SK-N-SH (cell line): ENCODE results near the gene MYO1B. TPM values are rescaled to one million over a fixed set of nuclear protein-coding genes. Genes with fewer than 3 reads are reported as not detected.

Experiments
- CTCF ChIA-PET: fragments of 300-600, 350-600 bp; formaldehyde crosslinking; extraction: SDS; loops from one replicate; lab custom pipeline; 2021; lab: Yijun Ruan, JAX
- POLR2A ChIA-PET: fragments of 350-600 bp; sonication (Branson Sonifier 250); formaldehyde crosslinking; extraction: SDS; loops from one replicate; lab custom pipeline; 2020; ENCODE audit warnings: antibody characterized with exemption, inconsistent platforms; lab: Yijun Ruan, JAX
- DNase-seq: peaks from one replicate; pipeline ENCODE4 v3.0.0; 2012
- H2AFZ ChIP-seq: fragments of 200-600 bp; sonication (generic); 2 replicates; pipeline ENCODE4 v1.8.1; 2016; ENCODE audit warnings: antibody characterized with exemption, mild to moderate bottlenecking, low read depth
- H3F3A ChIP-seq: fragments of 200-600 bp; sonication (generic); replicated peaks from 2 replicates; pipeline ENCODE3; 2016; ENCODE audit warnings: antibody characterized with exemption, mild to moderate bottlenecking; ENCODE audit not compliant: insufficient read depth
- H3K27ac ChIP-seq, 2 experiments: fragments of 200-500 bp in 1 of 2; fragments of 200-600 bp in 1 of 2; sonication (Bioruptor generic) in 1 of 2; sonication (generic), shearing (Covaris generic) in 1 of 2; 2 replicates each; pipeline versions ENCODE4 v1.5.1 to v1.6.1; 2014 to 2016; ENCODE audit warnings: low read depth in 2 of 2, inconsistent platforms in 1 of 2, low read length in 1 of 2, mild to moderate bottlenecking in 1 of 2, mixed read lengths in 1 of 2
- H3K27me3 ChIP-seq: fragments of 200-600 bp; sonication (generic), shearing (Covaris generic); 2 replicates; pipeline ENCODE4 v1.6.1; 2016; ENCODE audit warnings: mixed run types; ENCODE audit not compliant: insufficient read depth
- H3K36me3 ChIP-seq, 2 experiments: fragments of 200-500 bp in 1 of 2; fragments of 200-600 bp in 1 of 2; sonication (Bioruptor generic) in 1 of 2; sonication (generic) in 1 of 2; replicated peaks in 1 of 2; 2 replicates each; pipeline versions ENCODE3 to v1.5.1; 2014 to 2016; ENCODE audit warnings: low read length in 1 of 2, mild to moderate bottlenecking in 1 of 2; ENCODE audit not compliant: insufficient read depth in 2 of 2, control insufficient read depth in 1 of 2
- H3K4me1 ChIP-seq, 2 experiments: fragments of 200-500 bp in 1 of 2; fragments of 200-600 bp in 1 of 2; sonication (Bioruptor generic) in 1 of 2; sonication (generic), shearing (Covaris generic) in 1 of 2; 2 replicates each; pipeline versions ENCODE4 v1.5.1 to v1.6.1; 2014 to 2016; ENCODE audit warnings: low read depth in 1 of 2, low read length in 1 of 2, mixed run types in 1 of 2; ENCODE audit not compliant: insufficient read depth in 2 of 2, control insufficient read depth in 1 of 2
- H3K4me2 ChIP-seq: fragments of 200-600 bp; sonication (generic), shearing (Covaris generic); 2 replicates; pipeline ENCODE4 v1.6.1; 2017; ENCODE audit warnings: mixed run types
- H3K4me3 ChIP-seq, 2 experiments: fragments of 200-500 bp in 1 of 2; fragments of 200-600 bp in 1 of 2; sonication (Bioruptor generic) in 1 of 2; sonication (generic), shearing (Covaris generic) in 1 of 2; 2 replicates each; pipeline versions ENCODE4 v1.5.1 to v1.8.1; 2014 to 2016; ENCODE audit warnings: low read depth in 2 of 2, inconsistent platforms in 1 of 2, low read length in 1 of 2, mild to moderate bottlenecking in 1 of 2, mixed read lengths in 1 of 2, moderate library complexity in 1 of 2
- H3K79me2 ChIP-seq: fragments of 200-600 bp; sonication (generic); 2 replicates; pipeline ENCODE4 v1.8.1; 2017; ENCODE audit warnings: mild to moderate bottlenecking; ENCODE audit not compliant: insufficient read depth
- H3K9ac ChIP-seq: fragments of 200-600 bp; sonication (generic); 2 replicates; pipeline ENCODE4 v1.6.1; 2017; ENCODE audit warnings: mixed run types
- H3K9me2 ChIP-seq: fragments of 200-600 bp; sonication (generic); 2 replicates; pipeline ENCODE4 v1.6.1; 2017; ENCODE audit warnings: mixed run types
- H3K9me3 ChIP-seq: fragments of 200-600 bp; sonication (generic); 2 replicates; pipeline ENCODE4 v1.6.1; 2017; ENCODE audit warnings: mixed run types, mild to moderate bottlenecking, moderate library complexity
- H4K20me1 ChIP-seq: fragments of 200-600 bp; sonication (generic); 2 replicates; pipeline ENCODE4 v1.6.1; 2017; ENCODE audit warnings: mild to moderate bottlenecking, mixed run types; ENCODE audit not compliant: insufficient read depth
- EP300 ChIP-seq, 2 experiments: IDR thresholded peaks; 2 replicates each; pipeline versions ENCODE4 v1.4.0 to v1.6.1; 2012; ENCODE audit warnings: borderline replicate concordance in 1 of 2, low read depth in 1 of 2, low read length in 1 of 2
- EZH2phosphoT487 ChIP-seq: fragments of 200-600 bp; sonication (generic); IDR thresholded peaks from 2 replicates; pipeline ENCODE4 v1.6.1; 2017; ENCODE audit warnings: low read depth, mixed run types, mild to moderate bottlenecking, antibody characterized with exemption, moderate library complexity, borderline replicate concordance
- GATA2 ChIP-seq: sonication (generic); formaldehyde crosslinking; IDR thresholded peaks from 2 replicates; pipeline ENCODE4 v1.5.0; 2020; ENCODE audit warnings: mild to moderate bottlenecking, missing genetic modification reagents
- JUND ChIP-seq: IDR thresholded peaks from 2 replicates; pipeline ENCODE4 v1.4.0; 2012
- POLR2AphosphoS5 ChIP-seq: IDR thresholded peaks from 2 replicates; pipeline ENCODE4 v1.6.1; 2012; ENCODE audit warnings: low read depth, low read length
- RAD21 ChIP-seq: IDR thresholded peaks from 2 replicates; pipeline ENCODE4 v1.6.1; 2012; ENCODE audit warnings: mild to moderate bottlenecking, low read length
- RXRA ChIP-seq: IDR thresholded peaks from 2 replicates; pipeline ENCODE4 v1.4.0; 2012; ENCODE audit warnings: low read depth, mild to moderate bottlenecking, borderline replicate concordance
- SIN3A ChIP-seq: IDR thresholded peaks from 2 replicates; pipeline ENCODE4 v1.6.1; 2012; ENCODE audit warnings: low read depth, mild to moderate bottlenecking, low read length, moderate library complexity, borderline replicate concordance
- TCF12 ChIP-seq: IDR thresholded peaks from 2 replicates; pipeline ENCODE4 v1.4.0; 2012
- WGBS: methylation state at CpG from one replicate; pipeline ENCODE4 v1.1.6; 2017; ENCODE audit warnings: low lambda C conversion rate; 5-methylcytosine and 5-hydroxymethylcytosine counted together
- polyA plus RNA-seq, 3 experiments: library from polyadenylated mRNA; depleted of rRNA; stranded (reverse); fragments of >200 nt; gene quantifications; 2 replicates each; pipeline ENCODE4 v1.2.3, GENCODE V29; 2012
- TF ChIP-seq, protein P1 (sequence below): fragments of 150-350 bp; IDR thresholded peaks from 2 replicates; pipeline ENCODE4 v1.6.1; 2016; ENCODE audit warnings: mild to moderate bottlenecking, low read depth, low read length
- TF ChIP-seq, protein P2 (sequence below): IDR thresholded peaks from 2 replicates; pipeline ENCODE4 v1.4.0; 2012; ENCODE audit warnings: low read depth, borderline replicate concordance
- TF ChIP-seq, protein P3 (sequence below): IDR thresholded peaks from 2 replicates; pipeline ENCODE4 v1.4.0; 2012; ENCODE audit warnings: low read depth
- TF ChIP-seq, protein P4 (sequence below): fragments of 200-600 bp; sonication (generic); IDR thresholded peaks from 2 replicates; pipeline ENCODE4 v1.6.1; 2017; ENCODE audit warnings: antibody characterized with exemption, mild to moderate bottlenecking, moderate library complexity
- TF ChIP-seq, protein P5 (sequence below): IDR thresholded peaks from 2 replicates; pipeline ENCODE4 v1.4.0; 2012; ENCODE audit warnings: low read depth, borderline replicate concordance

The MYO1B gene
- polyA plus RNA-seq, 1 of the 3 experiments (the other 2 are of a cell fraction): 20.2 TPM

DNA sequence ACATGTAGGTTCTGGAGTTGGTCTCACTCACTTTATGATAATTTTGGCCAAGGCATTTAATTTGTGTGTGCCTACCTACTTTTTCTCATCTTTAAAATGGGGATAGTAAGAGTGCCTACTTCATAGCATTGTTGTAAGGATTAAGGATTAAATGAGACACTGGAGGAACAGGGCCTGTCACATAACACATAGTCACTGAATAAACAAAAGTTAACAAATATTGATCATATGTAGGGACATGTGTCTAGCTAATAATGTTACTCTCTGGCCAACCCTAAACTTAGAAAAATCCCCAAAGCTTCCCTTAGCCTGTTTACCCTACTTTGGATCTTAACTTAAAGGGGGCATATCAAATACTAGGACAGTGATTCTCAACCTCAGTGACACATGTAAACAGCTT lies 169.9 kb downstream of the MYO1B start:
- Histone ChIP-seq H2AFZ (no peak overlapping the region), H3K4me1 (no peaks in the 10 kb centered on the region), H3K36me3 (peaks cover 79 to 80% of the 10 kb centered on the region in 2 experiments), H3K9me3 (no peaks in the 10 kb centered on the region), H3K27me3 (no peaks in the 10 kb centered on the region), H3K4me3 (no peak overlapping the region), H3K9me2 (no peaks in the 10 kb centered on the region), H3K27ac (no peak overlapping the region), H3K4me2 (no peak overlapping the region), H4K20me1 (no peaks in the 10 kb centered on the region), H3K9ac (no peak overlapping the region), H3F3A (peaks cover 5% of the 10 kb centered on the region), H3K79me2 (no peaks in the 10 kb centered on the region)
- TF ChIP-seq RAD21 (no peak), EP300 (IDR thresholded peaks at IDR 0.05; ENCODE audit: borderline replicate concordance in 1 of 2, low read depth in 1 of 2, low read length in 1 of 2) (no peak), POLR2AphosphoS5 (no peak), RXRA (no peak), GATA2 (CRISPR knock-in tag) (no peak)
- TF ChIP-seq, protein P1, sequence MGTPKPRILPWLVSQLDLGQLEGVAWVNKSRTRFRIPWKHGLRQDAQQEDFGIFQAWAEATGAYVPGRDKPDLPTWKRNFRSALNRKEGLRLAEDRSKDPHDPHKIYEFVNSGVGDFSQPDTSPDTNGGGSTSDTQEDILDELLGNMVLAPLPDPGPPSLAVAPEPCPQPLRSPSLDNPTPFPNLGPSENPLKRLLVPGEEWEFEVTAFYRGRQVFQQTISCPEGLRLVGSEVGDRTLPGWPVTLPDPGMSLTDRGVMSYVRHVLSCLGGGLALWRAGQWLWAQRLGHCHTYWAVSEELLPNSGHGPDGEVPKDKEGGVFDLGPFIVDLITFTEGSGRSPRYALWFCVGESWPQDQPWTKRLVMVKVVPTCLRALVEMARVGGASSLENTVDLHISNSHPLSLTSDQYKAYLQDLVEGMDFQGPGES: no peak
- TF ChIP-seq, protein P2, sequence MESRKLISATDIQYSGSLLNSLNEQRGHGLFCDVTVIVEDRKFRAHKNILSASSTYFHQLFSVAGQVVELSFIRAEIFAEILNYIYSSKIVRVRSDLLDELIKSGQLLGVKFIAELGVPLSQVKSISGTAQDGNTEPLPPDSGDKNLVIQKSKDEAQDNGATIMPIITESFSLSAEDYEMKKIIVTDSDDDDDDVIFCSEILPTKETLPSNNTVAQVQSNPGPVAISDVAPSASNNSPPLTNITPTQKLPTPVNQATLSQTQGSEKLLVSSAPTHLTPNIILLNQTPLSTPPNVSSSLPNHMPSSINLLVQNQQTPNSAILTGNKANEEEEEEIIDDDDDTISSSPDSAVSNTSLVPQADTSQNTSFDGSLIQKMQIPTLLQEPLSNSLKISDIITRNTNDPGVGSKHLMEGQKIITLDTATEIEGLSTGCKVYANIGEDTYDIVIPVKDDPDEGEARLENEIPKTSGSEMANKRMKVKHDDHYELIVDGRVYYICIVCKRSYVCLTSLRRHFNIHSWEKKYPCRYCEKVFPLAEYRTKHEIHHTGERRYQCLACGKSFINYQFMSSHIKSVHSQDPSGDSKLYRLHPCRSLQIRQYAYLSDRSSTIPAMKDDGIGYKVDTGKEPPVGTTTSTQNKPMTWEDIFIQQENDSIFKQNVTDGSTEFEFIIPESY: no peak
- TF ChIP-seq, protein P3, sequence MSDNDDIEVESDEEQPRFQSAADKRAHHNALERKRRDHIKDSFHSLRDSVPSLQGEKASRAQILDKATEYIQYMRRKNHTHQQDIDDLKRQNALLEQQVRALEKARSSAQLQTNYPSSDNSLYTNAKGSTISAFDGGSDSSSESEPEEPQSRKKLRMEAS: no peak
- TF ChIP-seq, protein P4, sequence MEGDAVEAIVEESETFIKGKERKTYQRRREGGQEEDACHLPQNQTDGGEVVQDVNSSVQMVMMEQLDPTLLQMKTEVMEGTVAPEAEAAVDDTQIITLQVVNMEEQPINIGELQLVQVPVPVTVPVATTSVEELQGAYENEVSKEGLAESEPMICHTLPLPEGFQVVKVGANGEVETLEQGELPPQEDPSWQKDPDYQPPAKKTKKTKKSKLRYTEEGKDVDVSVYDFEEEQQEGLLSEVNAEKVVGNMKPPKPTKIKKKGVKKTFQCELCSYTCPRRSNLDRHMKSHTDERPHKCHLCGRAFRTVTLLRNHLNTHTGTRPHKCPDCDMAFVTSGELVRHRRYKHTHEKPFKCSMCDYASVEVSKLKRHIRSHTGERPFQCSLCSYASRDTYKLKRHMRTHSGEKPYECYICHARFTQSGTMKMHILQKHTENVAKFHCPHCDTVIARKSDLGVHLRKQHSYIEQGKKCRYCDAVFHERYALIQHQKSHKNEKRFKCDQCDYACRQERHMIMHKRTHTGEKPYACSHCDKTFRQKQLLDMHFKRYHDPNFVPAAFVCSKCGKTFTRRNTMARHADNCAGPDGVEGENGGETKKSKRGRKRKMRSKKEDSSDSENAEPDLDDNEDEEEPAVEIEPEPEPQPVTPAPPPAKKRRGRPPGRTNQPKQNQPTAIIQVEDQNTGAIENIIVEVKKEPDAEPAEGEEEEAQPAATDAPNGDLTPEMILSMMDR: no peak
- TF ChIP-seq, protein P5, sequence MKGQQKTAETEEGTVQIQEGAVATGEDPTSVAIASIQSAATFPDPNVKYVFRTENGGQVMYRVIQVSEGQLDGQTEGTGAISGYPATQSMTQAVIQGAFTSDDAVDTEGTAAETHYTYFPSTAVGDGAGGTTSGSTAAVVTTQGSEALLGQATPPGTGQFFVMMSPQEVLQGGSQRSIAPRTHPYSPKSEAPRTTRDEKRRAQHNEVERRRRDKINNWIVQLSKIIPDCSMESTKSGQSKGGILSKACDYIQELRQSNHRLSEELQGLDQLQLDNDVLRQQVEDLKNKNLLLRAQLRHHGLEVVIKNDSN: no peak
- ChIA-PET CTCF (interaction anchor here (1.5 to 4.0 kb wide), 2 partner anchors 86 to 197 kb away, joined by 5 to 12 read pairs; no protein-coding TSS in a partner anchor), POLR2A (no interaction called here)
- DNase-seq: no peak

DNA sequence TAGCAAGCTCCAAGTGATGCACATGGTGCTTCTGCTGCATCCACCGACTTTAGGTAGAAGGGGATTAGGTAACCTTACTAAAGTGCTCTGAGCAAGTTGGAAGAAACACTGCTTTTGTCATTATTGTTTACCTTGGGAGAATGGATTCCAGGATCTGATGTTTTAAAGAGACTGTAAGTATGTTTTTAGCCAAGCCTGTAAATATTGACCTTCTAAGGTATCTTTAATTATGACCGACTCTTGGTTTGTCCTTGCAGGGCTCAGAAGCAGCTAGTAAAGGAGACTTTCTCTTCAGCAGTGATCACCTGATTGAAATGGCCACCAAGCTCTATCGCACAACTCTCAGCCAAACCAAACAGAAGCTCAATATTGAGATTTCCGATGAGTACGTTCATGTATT lies 170.7 kb downstream of the MYO1B start:
- DNase-seq: no peak
- Histone ChIP-seq H3K9me3 (no peaks in the 10 kb centered on the region), H3F3A (peaks cover 5% of the 10 kb centered on the region), H3K27me3 (no peaks in the 10 kb centered on the region), H3K4me1 (no peaks in the 10 kb centered on the region), H3K36me3 (peaks cover 78 to 82% of the 10 kb centered on the region in 2 experiments), H4K20me1 (no peaks in the 10 kb centered on the region), H3K4me2 (no peak overlapping the region), H3K79me2 (no peaks in the 10 kb centered on the region), H2AFZ (no peak overlapping the region)
- CTCF ChIA-PET: interaction anchor here (1.2 to 4.0 kb wide), 3 partner anchors 85 to 197 kb away, joined by 3 to 12 read pairs (median 5); no protein-coding TSS in a partner anchor
- POLR2A ChIA-PET: interaction anchor here (0.6 kb wide), 1 partner anchor 502 kb away, joined by 6 read pairs; no protein-coding TSS in a partner anchor
- TF ChIP-seq TCF12 (no peak), SIN3A (no peak), EZH2phosphoT487 (no peak), JUND (no peak)
- TF ChIP-seq, protein P5: no peak
- TF ChIP-seq, all 33 proteins: peak for 0
- Histone ChIP-seq H3K9ac (no peak overlapping the region), H3K4me3 (no peak overlapping the region), H3K27ac (no peak overlapping the region), H3K9me2 (no peaks in the 10 kb centered on the region)
- 88% methylated on average over 5 of the region's 5 CpGs for WGBS
